ENCODE results near the gene ABHD5.

ABHD5 gene

DNA sequence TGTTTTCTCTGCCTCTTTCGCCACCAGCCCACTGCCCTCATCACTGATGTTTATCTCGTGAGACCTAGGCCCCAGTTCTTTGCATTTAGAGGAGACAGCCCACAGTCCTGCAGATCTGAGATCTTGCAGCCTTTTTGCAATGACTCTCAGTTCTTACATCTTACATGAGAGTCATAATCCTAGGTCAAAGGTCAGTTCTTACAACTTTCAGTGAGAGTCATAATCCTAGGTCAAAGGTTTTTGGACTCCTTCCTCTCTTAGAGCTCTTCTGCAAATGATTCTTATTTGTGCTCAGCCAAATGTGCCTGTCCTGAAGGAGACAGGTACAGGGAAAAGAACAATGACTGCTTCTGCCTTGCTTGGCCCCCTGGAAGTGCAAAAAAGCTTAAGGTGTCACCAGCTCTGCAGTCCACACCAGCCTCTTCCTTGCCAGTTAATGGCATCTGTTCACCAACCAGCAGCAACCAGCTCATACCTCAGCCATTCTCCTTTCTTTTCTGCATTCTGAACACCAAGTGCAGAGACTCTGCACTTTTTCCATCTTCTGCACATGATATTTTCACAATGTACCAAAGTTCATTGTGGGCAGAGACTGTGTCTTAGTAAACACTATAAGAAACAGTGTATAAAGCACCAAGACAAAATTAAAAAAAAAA lies 67.1 kb downstream of the ABHD5 start:
- no peak for DNase-seq (ENCODE audit: low spot score)

DNA sequence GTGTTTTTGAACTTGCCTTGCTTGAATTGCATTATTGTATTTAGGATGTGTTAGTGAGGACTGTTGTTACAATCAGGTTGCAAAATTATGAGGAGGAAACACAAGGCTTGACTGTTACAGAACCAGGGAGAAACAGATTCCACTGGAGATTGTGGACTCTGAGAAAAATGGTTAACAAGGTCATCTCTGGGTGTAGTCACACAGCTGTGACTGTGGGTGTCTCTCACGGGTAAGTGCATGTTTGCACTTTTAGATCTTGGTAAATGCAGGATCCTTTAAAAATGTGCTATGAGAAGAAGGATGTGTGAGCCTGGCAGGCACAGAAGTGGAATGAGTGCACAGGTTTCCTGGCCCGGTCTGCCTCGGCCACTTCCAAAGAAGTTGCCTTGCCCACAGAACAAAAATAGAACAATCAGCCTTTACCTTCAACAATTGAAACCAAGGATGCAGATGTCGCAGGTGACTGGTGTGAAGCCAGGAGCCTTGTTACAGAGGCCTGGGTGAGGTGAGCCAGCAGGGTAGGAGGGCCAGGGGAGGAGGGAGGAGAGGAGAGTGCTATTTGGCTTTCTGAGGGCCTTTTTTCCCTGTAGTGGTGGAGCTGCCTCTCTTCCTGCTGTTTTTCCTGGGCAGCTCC lies 68.0 kb downstream of the ABHD5 start:
- DNase-seq (ENCODE audit: low spot score): no peak

DNA sequence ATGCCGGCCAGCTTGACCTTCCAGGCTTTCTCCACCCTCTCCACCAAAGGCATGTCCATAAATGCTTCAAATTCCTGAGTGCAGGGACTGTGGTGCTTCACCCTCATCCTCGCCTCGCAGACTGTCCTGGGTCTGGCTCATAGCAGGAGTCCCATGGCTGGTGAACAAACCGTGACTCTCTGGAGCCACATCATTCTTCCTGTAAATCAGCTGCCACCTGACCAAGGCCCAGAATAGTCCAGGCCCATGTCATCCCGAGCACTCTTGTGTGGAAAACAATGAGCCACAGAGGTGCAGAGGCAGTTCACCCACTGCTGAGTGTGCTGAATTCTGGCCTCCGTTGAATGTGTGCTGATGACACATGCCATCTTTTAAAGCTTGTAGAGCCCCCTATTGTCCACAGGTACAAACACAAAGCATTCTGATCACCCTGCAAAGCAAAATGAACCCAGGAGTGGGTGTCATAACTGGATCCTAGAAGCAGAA lies 68.6 kb downstream of the ABHD5 start:
- peak; percentile 96 for DNase-seq (ENCODE audit: low spot score)

DNA sequence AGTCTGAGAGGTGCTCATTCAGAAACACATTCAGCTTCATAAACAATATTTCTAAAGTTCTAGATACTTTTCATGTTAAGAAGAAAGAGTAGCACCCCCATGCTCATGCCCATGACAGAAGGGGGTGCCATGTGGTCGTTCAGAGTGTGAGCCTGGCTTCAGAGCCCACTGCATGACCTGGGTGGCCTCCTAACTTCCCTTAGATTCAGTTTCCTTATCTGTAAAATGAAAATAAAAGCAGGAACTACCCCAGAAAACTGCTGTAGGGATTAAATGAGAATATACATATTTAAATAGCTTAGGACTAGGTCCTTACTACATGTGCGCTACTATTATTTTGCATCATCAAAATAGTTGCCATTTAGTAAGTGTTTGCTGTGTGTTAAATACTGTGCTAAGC lies 69.2 kb downstream of the ABHD5 start:
- no peak for DNase-seq (ENCODE audit: low spot score)

DNA sequence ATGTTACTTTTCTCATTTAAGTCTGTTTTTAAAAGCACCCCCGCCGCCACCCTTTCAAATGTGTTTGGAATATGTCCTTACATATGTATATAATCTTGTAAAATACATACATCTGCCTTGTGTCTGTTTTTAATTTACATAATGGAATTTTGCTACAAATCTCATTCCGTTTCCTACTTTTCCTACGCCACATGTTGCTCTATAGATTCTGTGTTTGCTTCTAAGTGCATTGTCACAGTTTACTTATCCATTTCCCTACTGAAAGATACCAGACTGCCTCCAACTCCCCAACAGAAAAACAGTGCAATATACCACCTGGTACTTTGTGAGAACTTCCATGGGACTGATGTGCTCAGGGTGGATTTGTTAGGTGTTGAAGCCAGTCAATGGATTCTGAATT lies 70.2 kb downstream of the ABHD5 start:
- DNase-seq (ENCODE audit: low spot score): no peak

DNA sequence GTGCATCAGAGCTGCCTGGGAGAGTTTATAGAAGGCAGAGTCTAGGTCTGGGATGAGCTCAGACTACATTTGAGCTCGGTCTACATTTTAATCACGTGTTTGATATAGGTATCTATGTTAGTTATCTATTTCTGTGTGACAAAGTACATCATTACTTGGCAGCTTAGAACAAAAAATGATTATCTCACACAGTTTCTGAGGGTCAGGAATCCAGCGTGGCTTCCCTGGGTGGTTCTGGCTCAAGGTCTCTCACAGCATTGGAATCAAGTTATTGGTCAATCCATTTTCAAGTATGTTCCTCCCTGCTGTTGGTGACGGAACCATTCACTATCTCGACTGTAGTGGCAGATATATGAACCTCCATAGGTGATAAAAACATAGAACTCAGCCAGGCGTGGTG lies 71.7 kb downstream of the ABHD5 start:
- no peak for DNase-seq (ENCODE audit: low spot score)

DNA sequence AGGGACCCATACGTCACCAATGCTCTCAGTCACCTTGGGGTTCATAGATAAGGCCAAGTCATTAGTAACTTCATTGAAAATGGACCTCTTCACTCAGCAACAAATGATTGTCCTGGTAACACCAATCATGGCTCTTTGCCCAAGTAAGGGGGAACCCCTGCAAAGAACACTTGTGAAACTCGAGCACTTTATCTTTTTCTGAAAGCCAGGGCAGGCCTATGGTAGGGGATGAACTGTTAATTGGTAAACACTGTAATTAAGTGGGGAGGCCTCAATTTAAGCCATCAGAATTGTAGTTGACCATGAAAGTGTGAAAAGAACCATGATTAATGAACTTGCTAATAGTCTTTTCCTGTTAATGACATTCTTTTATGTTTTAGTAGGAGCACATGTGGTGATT lies 73.3 kb downstream of the ABHD5 start:
- DNase-seq (ENCODE audit: low spot score): no peak

DNA sequence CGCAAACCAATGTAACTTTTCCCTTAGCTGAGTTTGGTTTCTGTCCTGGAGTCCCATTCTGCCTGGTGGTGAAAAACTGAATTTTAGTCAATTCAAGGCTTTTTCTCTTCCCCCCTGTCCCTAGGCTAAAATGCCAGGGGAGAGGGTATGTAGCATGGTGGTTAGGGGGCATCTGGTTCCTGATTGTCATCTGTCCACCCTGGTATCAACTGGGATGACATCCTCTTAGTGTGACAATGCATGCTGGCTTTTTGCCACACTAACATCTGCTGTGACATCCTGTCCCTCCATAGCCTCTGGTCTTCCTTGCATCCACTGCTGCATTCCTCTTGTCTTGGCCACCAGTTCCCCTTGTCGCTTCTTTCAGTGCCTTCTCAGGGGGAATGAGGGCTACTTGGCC lies 73.7 kb downstream of the ABHD5 start:
- DNase-seq (ENCODE audit: low spot score): no peak

DNA sequence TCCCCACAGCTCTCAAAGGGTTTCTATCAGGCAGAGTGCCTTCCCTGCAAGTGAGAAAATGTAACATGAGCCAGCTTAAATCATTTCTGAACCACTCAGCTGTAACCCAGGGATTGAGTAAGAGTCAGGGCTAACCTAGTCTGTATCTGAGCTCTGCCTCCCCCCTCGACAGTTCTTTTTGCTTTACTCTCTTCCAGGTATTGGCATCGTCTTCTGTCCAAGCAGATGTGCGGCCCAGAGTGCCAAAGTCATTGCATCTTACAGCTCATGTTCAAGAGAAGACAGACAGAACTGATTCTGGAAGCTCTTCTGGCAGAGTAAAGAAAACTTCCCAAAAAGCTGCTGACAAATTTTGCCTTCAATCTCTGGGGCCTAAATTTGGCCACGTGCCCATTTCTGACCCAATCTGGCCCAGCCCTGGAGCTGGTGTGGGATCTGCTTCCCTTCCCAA lies 74.8 kb downstream of the ABHD5 start:
- no peak for DNase-seq (ENCODE audit: low spot score)

DNA sequence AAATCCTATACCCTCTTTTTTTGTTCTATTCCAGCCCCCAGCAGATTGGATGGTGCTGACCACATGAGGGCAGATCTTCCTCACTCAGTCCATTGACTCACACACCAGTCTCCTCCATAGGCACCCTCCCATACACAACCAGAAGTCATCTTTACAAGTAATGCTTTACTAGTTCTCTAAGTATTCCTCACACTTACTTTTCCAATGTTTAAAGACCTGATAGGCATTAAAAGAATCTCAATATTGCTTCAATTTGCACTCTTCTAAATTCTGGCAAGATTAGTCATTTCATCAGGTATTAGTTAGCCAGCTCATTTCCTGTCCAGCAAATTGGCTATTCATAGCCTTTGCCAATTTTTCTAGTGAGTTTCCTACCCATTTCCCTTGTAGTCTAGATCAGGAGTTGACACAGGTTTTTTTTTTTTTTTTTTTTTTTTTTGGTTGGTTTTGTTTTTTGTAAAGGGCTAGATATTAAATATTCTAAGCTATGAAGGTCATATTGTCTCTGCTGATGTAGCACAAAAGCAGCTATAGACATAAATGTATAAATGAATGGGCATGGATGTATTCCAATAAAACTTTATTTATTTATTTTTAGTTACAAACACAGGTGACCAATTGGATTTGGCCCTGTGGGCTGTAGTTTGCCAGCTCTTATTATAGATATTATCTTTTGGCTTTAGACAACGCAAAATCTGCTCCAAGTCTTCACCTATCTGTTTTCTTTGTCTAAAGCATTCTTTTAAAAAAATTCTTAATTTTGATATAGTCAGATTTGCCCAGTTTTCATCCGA lies 76.1 kb downstream of the ABHD5 start:
- peak; percentile 95 for DNase-seq (ENCODE audit: low spot score)

DNA sequence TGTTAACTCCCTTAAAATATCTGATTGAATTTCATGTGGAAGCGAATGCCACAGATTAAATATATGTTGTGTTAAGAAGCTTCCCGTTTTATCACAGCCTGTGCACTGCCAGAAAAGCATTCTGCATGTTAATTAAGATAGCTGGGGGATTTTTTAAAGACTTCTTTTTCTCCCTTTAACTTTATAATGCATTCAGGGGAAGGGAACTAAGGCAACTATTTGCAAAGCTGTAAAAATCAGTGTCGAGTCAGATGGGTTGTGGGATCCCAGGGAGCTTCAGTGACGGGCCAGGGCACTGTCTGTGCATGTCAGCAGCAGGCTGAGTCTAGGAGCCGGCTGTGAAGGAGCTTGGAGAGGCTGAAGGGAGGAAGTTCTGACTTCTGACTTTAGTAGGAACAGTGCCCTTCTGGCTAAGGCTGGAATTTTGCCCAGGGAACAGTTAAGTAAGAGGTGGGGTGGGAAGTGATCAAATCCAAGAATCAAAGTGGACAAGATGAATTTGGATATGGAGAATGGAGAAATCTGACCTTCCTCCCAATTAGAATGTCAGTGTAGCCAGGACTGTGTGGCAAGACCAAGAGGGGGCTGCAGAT lies 77.7 kb downstream of the ABHD5 start:
- DNase-seq (ENCODE audit: low spot score): no peak

DNA sequence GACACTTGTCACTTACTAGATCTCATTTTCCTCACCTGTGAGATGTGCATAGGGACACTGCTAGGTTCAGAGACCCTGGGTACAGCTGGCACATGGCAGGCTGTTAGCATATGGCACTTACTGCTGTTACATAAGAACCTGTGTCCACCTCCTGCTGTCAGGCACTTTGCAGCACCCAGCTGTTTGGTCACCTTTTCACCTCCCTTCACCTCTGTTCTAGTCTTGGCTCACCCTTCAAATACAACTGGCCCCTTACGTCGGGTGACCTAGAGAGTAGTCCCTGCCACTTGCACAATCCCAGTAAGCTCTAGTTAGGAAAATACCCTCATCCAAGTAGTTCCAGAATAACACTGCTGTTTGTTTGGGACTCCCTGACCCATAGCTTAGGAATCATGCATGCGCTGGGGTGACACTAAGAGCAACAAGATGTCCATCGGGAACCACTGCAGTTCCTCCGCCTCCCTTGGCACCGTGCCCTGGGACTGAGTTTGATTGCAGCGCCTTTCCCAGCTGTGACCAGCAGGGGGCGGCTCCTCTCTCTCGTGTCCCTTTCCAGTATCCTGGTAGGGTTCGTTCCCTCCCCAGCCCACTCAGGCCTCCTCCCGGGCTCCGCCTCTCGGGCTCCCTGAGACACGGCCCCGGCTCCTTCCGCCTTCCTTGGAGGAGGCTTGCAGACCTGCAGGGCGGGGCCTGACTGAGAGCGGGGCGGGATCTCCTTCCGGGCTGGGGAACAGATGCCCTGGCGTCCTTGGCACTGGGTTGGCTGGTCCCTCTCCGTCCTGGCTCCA lies 78.6 kb downstream of the ABHD5 start:
- peak; percentile 96 for DNase-seq (ENCODE audit: low spot score)

DNA sequence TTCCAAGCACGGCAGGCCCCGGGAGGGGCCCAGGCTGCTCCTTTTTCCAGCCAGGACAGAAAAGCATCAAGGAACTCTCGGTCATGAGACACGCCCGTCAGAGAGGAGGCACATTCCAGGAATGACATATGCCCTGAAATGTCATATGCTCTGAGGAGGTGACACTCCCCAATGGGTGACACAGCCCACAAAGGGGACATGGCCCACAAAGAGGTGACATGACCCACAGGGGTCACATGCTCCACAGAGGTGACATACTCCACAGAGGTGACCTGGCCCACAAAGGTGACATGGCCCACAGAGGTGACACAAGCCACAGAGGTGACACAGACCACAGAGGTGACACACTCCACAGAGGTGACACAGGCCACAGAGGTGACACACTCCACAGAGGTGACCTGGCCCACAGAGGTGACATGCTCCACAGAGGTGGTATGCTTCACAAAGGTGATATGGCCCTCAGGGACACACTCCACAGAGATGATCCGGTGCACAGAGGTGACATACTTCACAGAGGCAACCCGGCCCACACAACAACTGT lies 79.2 kb downstream of the ABHD5 start:
- no peak for DNase-seq (ENCODE audit: low spot score)

DNA sequence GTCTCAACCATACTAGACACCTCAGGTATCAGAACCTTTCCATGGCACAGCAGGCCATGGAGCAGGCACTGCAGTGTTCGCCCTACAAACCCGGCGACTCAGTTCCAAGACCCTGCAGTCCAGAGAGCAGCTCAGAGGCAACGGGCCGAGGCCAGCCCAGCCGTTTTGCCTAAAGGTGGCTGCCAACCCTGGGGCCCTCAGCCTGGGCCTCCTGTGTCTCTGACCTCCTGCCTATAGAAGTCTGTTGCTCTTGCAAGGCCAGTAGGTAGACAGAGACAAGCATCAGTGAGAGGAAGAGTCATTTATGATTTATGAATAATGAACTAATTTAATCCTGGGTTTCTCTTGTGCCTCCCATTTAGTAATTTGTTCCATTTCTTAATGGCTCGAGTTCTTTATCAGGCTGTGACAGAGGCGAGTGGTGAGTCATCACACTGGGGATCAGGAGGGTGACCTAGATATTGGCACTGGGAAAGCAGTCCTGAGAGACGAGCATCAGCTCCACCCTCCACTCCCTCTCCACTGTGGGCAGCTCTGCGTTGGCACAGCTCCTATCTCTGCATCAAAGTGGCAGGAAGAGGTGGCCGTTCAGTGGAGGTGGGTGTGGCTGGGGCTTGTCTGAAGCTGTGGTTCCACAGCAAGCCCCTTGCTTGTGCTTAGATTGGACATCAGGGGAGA lies 79.8 kb downstream of the ABHD5 start:
- DNase-seq (ENCODE audit: low spot score): no peak

DNA sequence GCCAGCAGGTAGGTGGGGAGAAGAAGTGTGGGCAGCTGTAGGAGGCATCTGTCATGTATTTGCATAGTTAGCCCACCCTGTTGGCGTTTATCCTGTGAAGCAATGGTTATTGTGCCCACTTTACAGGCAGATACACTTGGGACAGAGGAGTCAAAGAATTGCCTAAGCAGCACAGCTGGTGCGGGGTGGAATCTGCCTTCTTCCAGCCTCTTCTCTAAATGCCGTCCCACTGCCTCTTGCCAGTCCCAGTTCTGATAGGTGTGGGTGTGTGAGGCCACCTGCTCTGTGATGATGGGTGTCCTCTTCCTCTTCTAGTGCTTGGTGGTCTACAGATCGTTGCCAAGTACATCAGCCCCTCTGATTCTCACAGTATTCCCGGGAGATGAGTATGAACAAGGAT lies 80.9 kb downstream of the ABHD5 start:
- no peak for DNase-seq (ENCODE audit: low spot score)

DNA sequence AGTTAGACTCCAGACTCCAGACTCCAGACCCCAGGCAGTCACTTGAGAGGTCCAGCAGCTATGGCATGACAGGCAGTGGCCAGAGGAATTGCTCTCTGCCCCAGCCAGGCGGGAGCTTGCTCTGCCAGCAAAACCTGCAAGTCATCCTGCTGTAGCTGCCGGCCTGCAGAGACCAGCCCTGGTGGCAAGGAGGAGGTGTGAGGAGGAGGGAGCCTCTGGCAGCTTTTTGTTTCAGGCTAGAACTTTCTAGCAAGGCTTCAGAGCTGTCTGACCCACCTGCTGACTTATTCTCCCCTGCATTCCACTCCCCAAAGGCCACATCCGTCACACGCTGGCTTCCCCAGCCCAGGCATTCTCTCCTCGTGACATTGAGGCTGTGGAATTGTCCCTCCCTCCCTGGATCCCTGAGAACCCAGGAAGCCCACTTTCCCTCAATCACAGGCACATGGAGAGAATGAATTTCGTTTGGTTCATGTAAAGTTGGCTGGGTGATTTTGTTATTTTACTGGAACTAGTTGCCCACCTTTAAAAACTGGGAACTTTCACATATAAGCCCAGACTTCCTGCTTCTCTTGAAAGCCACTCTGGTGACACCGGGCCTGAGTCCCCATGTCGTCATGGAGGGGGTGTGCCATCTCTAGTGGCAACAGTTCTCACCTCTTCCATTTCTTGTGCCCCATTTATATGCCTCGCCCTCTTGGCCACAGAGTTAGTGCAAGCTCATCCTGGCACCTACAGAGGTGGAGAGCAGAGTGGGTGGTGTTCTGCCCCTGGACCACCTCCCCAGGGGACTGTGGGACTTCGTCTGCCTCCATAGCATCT lies 82.7 kb downstream of the ABHD5 start:
- DNase-seq (ENCODE audit: low spot score): no peak

DNA sequence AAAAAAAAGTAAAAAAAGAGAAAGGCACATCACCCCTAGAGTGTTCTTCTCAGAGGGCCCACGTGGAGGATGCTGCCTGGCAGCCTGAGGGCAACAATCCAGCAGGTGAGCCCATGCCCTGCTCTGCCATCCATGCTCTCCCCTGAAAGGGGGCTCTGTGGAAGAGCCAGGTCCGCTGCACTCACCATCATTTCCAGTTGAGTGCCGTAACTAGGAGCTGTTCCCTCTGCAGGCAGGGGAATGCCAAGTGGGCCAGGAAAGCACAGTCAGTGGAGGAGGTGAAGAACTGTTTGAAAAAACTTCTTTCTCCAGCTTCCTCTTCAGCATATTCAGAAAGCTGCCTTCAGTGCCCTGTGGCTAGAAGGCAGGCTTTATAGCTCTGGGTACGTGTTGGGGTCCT lies 84.1 kb downstream of the ABHD5 start:
- DNase-seq (ENCODE audit: low spot score): no peak

DNA sequence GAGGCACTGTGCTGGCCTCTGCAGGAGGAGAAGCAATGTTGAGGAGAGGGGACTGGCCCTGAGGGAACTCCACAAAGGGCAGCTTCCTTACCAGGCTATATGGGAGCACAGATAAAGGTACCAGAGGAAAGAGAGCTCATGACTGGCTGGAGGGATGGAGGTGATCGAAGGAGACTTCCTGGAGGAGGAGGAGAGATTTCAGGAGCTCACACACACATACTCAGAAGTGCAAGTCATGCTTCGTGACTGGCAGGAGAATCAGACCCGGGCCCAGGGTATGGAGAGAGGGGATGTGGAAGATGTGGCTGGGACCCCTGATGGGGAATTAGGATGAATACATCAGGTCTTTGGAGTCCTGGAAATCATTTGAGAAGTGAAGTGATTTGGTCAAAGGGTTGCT lies 85.4 kb downstream of the ABHD5 start:
- no peak for DNase-seq (ENCODE audit: low spot score)

DNA sequence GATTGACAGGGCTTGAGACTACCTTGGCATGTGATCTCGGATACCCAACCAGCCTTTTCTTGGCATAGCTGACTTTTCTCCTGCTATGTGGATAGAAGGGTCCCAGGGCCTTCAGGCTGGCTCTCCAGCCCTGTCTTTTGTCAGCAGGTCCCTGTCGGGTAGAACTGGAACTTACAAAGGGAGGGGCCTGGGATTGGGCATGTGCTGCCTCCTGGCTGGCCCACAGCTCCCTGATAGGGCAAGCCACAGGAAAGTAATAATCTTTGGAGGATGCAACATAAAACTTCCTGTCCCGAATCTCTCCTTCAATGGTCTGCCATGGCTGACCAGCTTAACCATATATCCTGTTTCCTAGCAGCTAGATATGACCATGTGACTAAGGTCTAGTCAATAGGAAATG lies 89.1 kb downstream of the ABHD5 start:
- DNase-seq (ENCODE audit: low spot score): no peak

DNA sequence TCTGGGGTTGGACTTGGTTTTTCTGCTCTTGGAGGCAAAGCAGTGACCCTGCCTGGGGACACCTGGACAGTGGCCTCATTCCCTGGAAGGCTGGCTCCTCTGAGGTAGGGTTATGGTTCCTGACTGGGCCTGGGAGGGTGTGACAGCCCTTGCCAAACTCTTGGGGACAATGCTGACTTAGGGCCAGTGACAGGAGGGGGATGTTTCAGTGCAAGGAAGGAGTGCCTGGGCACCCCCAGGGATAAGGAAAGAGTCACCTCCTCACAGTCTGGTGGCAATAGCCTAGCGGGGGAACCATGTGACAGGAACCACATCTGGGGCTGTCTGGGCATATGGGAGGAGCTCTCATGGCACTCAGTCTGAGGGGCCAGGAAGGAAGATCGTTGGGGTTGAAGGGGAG lies 91.8 kb downstream of the ABHD5 start:
- no peak for DNase-seq (ENCODE audit: low spot score)
